Measurements from ENCODE around the gene OSBPL9. TPM values are rescaled to one million over a fixed set of nuclear protein-coding genes. Genes with fewer than 3 reads are reported as not detected.
A peak's percentile ranks its signal among the peaks of the same experiment; 100 is the strongest.
"Not testable (repeated sequence)": the region's sequence is repeated elsewhere in the genome, so short reads cannot be mapped to it uniquely, and the experiment has no call there.

OSBPL9 gene
- total and polyA plus RNA-seq, 7 donors, result 31.8 to 81.5 (median 49.7) TPM

- no peak for DNase-seq
- WGBS, 2 donors, result 88 to 95% methylated on average over 4 of the region's 4 CpGs
- intact Hi-C loops (cut with DNase I), result no loop called here
- TF ChIP-seq CTCF (IDR thresholded peaks at IDR 0.05) (no peak), EP300 (IDR thresholded peaks at IDR 0.05) (no peak), POLR2AphosphoS5 (IDR thresholded peaks at IDR 0.05) (no peak), POLR2A (IDR thresholded peaks at IDR 0.05) (no peak)
- Histone ChIP-seq H3K4me3 (no peak overlapping the region), H3K27me3 (no peaks in the 10 kb centered on the region), H3K4me1 (peaks cover 0 to 76% (median 63%) of the 10 kb centered on the region in 4 donors), H3K27ac (no peak overlapping the region), H3K36me3 (no peaks in the 10 kb centered on the region), H3K9me3 (no peaks in the 10 kb centered on the region)
These were observed 115.1 kb downstream of the OSBPL9 start for GRCh38 chr1:51731998-51732397.

GRCh38 chr1:51732701-51733425 is 116.0 kb downstream of the OSBPL9 start:
- TF ChIP-seq POLR2A (IDR thresholded peaks at IDR 0.05) (no peak), CTCF (IDR thresholded peaks at IDR 0.05) (no peak), POLR2AphosphoS5 (IDR thresholded peaks at IDR 0.05) (no peak), EP300 (IDR thresholded peaks at IDR 0.05) (no peak)
- H3K9me3 ChIP-seq, result no peaks in the 10 kb centered on the region
- intact Hi-C loops (cut with DNase I), result no loop called here
- H3K27ac ChIP-seq, result peak overlapping the region in 1 of 4 donors; percentile 10
- 93 to 96% methylated on average over 4 of the region's 4 CpGs for WGBS, 2 donors
- DNase-seq, result no peak
- no peaks in the 10 kb centered on the region for H3K36me3 ChIP-seq
- H3K4me1 ChIP-seq, result peaks cover 0 to 84% (median 72%) of the 10 kb centered on the region in 4 donors
- no peak overlapping the region for H3K4me3 ChIP-seq
- H3K27me3 ChIP-seq, result no peaks in the 10 kb centered on the region

GRCh38 chr1:51733426-51733774 is 116.5 kb downstream of the OSBPL9 start:
- H3K4me3 ChIP-seq; H3K27me3 ChIP-seq; H3K9me3 ChIP-seq; intact Hi-C loops (cut with DNase I); H3K36me3 ChIP-seq; DNase-seq: not testable (repeated sequence)
- WGBS, 2 donors, result 90 to 94% methylated on average over 7 of the region's 7 CpGs
- peaks cover 0 to 84% (median 76%) of the 10 kb centered on the region in 4 donors for H3K4me1 ChIP-seq
- peak overlapping the region in 2 of 4 donors; percentile 10 to 47 for H3K27ac ChIP-seq

GRCh38 chr1:51733793-51734522 is 117.1 kb downstream of the OSBPL9 start:
- H3K4me3 ChIP-seq, result no peak overlapping the region
- WGBS, 2 donors, result 83 to 85% methylated on average over 7 of the region's 7 CpGs
- no peak for DNase-seq
- peak overlapping the region in 3 of 4 donors; percentile 20 to 47 (median 30) for H3K27ac ChIP-seq
- no peaks in the 10 kb centered on the region for H3K36me3 ChIP-seq
- peaks cover 0 to 79% (median 73%) of the 10 kb centered on the region in 4 donors for H3K4me1 ChIP-seq
- no peaks in the 10 kb centered on the region for H3K27me3 ChIP-seq
- H3K9me3 ChIP-seq, result no peaks in the 10 kb centered on the region
- intact Hi-C loops (cut with DNase I), result no loop called here
- no peak for TF ChIP-seq EP300 (IDR thresholded peaks at IDR 0.05)
- no peak for TF ChIP-seq POLR2A (IDR thresholded peaks at IDR 0.05)
- no peak for TF ChIP-seq CTCF (IDR thresholded peaks at IDR 0.05)
- TF ChIP-seq POLR2AphosphoS5 (IDR thresholded peaks at IDR 0.05), result no peak

GRCh38 chr1:51734896-51735745 is 118.2 kb downstream of the OSBPL9 start:
- no peaks in the 10 kb centered on the region for H3K36me3 ChIP-seq
- H3K4me3 ChIP-seq, result no peak overlapping the region
- no peaks in the 10 kb centered on the region for H3K27me3 ChIP-seq
- no peaks in the 10 kb centered on the region for H3K9me3 ChIP-seq
- H3K27ac ChIP-seq, result peak overlapping the region; percentile 20 to 47 (median 36)
- H3K4me1 ChIP-seq, result peaks cover 0 to 71% (median 62%) of the 10 kb centered on the region in 4 donors
- DNase-seq, result no peak
- TF ChIP-seq CTCF (IDR thresholded peaks at IDR 0.05) (no peak), POLR2AphosphoS5 (IDR thresholded peaks at IDR 0.05) (no peak), EP300 (IDR thresholded peaks at IDR 0.05) (no peak), POLR2A (IDR thresholded peaks at IDR 0.05) (no peak)
- intact Hi-C loops (cut with DNase I), result no loop called here
- 70 to 76% methylated on average over 7 of the region's 7 CpGs for WGBS, 2 donors
